Activated naive CD4-positive, alpha-beta T cell treated with anti-CD3 and anti-CD28 coated beads, Interleukin-2, amount 50 U/mL, for 72 hours (primary cell): ENCODE data around the gene ATP7B. TPM values are rescaled to one million over a fixed set of nuclear protein-coding genes. Genes with fewer than 3 reads are reported as not detected.
"Not testable (repeated sequence)": the region's sequence is repeated elsewhere in the genome, so short reads cannot be mapped to it uniquely, and the experiment has no call there.

ENCODE experiments used
- ATAC-seq, 2 donors: fragments of 150-1000 bp; cut with Tn5 transposase; 2 replicates each; pipeline ENCODE4 v1.10.0; 2021; ENCODE audit warnings: mild to moderate bottlenecking in 2 of 2, moderate library complexity in 2 of 2
- DNase-seq, 2 donors: peaks; one replicate each; pipeline ENCODE4 v3.0.0; 2021 to 2022; ENCODE audit warnings: low spot score in 2 of 2
- H3K27ac Mint-ChIP-seq, 2 donors: one replicate each; pipeline ENCODE4 v1.8.0; 2022; ENCODE audit warnings: mild to moderate bottlenecking in 2 of 2, mixed read lengths in 2 of 2
- H3K36me3 Mint-ChIP-seq, 2 donors: one replicate each; pipeline ENCODE4 v1.8.0; 2022; ENCODE audit warnings: mixed read lengths in 2 of 2
- H3K9me3 Mint-ChIP-seq, 2 donors: one replicate each; pipeline ENCODE4 v1.8.0; 2022; ENCODE audit warnings: mixed read lengths in 2 of 2
- total RNA-seq, 2 donors: library from RNA; stranded (reverse); gene quantifications; one replicate each; pipeline ENCODE4 v1.2.3, GENCODE V29; 2022

Gene ATP7B
- 1 to 10 TPM in 1 of 2 donors, under 1 TPM in 1; 0.96 to 1.1 TPM for total RNA-seq

DNA sequence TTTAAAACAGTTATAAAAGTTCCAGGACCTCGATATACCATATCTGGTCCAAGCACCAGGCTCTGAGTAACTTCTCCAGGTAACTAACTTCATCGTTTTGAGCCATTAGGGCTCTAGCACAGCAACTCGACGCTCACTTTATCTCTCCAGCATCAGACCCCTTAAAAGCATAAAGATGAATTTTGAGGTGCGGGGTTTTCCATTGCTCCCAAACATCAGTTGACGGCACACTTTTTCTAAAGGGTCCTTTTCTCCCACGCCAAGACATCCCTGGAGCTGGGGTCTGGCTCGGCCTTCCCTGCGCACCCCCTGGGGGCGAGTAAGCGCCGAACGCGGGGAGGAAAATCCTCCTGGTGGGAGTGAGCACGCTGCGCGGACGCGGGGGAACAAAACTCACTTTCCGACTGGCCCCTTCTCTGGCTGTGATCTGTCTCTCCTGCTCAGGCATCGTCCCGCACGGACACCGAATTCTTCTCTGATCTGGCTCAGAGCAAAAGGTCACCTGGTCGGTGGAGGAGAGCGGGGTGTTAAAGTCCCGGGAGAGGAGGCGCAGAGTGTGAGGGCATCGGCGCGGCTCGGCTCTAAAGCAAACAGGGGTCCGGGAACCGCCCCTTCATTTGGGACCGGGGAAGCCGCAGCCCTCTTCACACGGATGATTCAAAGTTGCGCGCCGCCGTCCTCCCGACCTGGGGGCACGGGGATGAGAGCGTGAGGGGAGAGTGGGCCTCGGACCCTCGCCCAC, at the start of gene ATP7B:
Gene ATP7B, minus strand, starts transcription at position 561 of the 742 bp plus-strand sequence. Its CDS starts 113 bp downstream, at position 448.
- peaks cover 6 to 14% of the 10 kb centered on the region in 2 donors for H3K36me3 Mint-ChIP-seq
- peaks cover 0 to 5% of the 10 kb centered on the region in 2 donors for H3K9me3 Mint-ChIP-seq
- ATAC-seq (peak in 1 of 2 donors; percentile 3), DNase-seq (peak in 1 of 2 donors; percentile 33)
- H3K27ac Mint-ChIP-seq, result peak within 1 kb of the TSS; percentile 91 to 93

DNA sequence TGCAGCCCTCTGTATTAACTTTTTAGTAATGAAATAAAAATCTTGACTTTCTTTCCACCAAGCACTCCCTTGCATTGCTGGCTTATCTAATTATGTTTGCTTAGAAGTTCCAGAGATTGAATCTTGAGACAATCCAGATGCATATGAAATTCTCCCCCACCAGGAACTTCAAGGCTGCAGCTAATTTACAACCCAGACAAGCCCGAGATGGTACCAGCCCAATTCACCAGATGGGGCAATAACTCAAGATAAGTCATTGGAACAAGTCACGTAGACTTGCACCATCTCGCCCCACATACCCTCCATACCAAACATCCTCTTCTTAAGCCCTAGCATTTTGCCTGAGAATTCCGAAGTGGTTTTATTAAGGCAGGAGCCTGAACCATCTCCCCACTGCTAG, 42.2 kb upstream of the ATP7B start:
- H3K36me3 Mint-ChIP-seq, result peaks cover 7 to 11% of the 10 kb centered on the region in 2 donors
- no peak for ATAC-seq
- peaks cover 8 to 12% of the 10 kb centered on the region in 2 donors for H3K9me3 Mint-ChIP-seq
- H3K27ac Mint-ChIP-seq, result no peak overlapping the region
- DNase-seq, result no peak

DNA sequence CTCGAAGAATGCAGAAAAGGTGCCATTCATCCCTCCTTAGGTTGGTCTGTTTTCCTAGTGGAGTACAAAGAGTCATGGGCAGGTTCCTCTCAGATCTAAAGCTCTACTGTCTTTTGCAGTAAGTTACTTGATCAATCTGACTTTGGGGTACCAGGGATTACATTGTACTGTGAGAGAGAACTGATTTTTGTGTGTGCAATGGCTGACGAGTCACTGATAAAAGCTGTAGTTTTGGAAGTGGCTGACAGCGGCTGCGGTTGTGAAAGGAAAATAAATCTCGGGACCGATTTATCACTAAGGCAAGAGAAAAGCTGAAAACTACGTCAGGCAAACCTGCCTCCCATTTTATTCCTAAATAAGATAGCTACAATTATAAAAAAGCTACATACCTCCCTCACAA, 40.1 kb upstream of the ATP7B start:
- peaks cover 7 to 11% of the 10 kb centered on the region in 2 donors for H3K36me3 Mint-ChIP-seq
- H3K9me3 Mint-ChIP-seq, result peaks cover 8 to 12% of the 10 kb centered on the region in 2 donors
- ATAC-seq (no peak), DNase-seq (no peak)
- H3K27ac Mint-ChIP-seq, result no peak overlapping the region

DNA sequence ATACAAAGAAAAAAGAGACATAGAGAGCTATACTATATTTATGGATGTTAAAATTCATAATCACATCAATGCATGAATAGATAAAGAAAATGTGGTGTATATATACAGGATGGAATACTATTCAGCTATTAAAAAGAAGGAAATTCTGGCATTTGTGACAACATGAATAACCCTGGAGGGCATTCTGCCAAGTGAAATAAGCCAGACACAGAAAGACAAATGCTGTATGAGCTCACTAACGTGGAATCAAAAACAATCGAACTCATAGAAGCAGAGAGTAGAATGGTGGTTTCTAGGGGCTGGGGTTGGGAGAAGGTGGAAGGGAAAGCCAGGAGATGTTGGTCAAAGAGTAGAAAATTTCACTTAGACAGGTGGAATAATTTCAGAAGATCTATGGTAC, 37.3 kb upstream of the ATP7B start:
- DNase-seq (no peak), ATAC-seq (no peak)
- peaks cover 7 to 8% of the 10 kb centered on the region in 2 donors for H3K9me3 Mint-ChIP-seq
- H3K36me3 Mint-ChIP-seq, result peaks cover 0 to 16% of the 10 kb centered on the region in 2 donors
- H3K27ac Mint-ChIP-seq, result no peak overlapping the region

DNA sequence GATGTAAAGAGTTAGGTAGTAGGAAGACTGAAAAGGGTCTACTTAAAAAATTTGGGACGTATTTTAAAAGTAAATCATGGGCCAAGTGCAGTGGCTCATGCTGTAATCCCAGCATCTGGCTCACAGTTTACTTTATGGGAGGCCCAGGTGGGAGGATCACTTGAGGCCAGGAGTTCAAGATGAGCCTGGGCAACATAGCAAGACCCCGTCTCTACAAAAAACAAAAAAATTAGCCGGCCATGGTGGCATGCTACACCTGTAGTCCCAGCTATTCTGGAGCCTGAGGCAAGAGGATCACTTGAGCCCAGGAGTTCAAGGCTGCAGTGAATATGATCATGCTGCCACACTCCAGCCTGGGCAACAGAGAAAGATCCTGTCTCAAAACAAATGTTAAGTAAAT, 36.2 kb upstream of the ATP7B start:
- ATAC-seq (no peak), DNase-seq (no peak)
- H3K27ac Mint-ChIP-seq, result no peak overlapping the region
- peaks cover 7 to 8% of the 10 kb centered on the region in 2 donors for H3K9me3 Mint-ChIP-seq
- peaks cover 0 to 14% of the 10 kb centered on the region in 2 donors for H3K36me3 Mint-ChIP-seq

DNA sequence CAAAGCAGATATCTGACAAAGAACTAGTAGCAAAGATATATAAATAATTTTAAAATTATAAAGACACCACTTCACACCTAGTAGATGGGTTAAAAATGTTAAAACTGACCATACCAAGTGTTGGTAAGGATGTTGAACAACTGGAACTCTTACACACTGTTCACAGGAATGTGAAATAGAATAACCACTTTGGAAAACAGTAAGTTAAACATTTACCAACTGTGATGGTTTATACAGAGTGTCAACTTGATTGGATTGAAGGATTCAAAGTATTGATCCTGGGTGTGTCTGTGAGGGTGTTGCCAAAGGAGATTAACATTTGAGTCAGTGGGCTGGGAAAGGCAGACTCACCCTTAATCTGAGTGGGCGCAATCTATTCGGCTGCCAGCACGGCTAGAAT, 32.4 kb upstream of the ATP7B start:
- no peak for DNase-seq
- no peak for ATAC-seq
- H3K36me3 Mint-ChIP-seq, result peaks cover 0 to 14% of the 10 kb centered on the region in 2 donors
- H3K9me3 Mint-ChIP-seq, result peaks cover 0 to 7% of the 10 kb centered on the region in 2 donors
- H3K27ac Mint-ChIP-seq, result no peak overlapping the region

DNA sequence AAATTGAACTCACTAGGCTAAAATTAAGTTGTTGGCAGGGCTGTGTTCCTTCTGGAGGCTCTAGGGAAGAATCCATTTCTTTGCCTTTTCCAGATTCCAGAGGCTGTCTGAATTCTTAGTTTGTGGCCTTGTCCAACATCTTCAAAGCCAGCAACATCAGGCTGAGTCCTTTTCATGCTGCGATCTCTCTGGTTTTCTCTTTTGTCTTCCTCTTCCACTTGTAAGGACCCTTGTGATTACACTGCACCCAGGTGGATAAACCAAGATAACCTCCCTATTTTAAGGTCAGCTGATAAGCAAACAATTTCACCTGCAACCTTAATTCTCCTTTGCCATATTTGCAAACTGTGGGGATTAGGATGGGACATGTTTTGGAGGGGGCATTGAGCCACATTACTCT, 24.8 kb upstream of the ATP7B start:
- Mint-ChIP-seq H3K36me3 (peaks cover 0 to 4% of the 10 kb centered on the region in 2 donors), H3K27ac (peak overlapping the region in 1 of 2 donors; percentile 26), H3K9me3 (peaks cover 0 to 3% of the 10 kb centered on the region in 2 donors)
- ATAC-seq (no peak), DNase-seq (no peak)

DNA sequence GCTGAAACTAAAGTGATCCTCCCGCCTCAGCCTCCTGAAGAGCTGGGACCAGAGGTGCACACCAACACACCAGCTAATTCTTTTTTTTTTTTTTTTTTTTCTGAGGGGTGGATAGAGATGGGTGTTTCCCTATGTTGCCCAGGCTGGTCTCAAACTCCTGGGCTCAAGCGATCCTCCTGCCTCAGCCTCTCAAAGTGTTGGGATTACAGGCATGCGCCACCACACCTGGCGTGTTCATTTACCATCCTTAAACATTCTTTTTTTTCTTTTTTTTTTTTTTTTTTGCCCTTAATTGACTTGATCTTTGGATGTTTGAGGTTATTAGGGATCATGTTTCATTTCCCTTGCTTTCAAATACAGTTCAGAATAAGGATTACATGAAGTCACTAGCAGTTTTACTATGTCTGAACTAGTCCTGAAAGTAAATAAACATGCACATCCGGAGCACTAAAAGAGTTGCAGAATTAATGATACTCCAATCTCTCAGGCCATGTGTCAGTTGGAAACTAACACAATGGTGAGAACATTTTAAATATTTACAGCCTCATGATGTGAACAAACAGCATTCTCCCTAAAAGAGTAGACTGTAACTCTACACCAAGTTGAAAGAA, 23.5 kb upstream of the ATP7B start:
- H3K36me3 Mint-ChIP-seq, result peaks cover 8 to 12% of the 10 kb centered on the region in 2 donors
- ATAC-seq (no peak), DNase-seq (no peak)
- H3K9me3 Mint-ChIP-seq, result peaks cover 7 to 8% of the 10 kb centered on the region in 2 donors
- H3K27ac Mint-ChIP-seq, result no peak overlapping the region

DNA sequence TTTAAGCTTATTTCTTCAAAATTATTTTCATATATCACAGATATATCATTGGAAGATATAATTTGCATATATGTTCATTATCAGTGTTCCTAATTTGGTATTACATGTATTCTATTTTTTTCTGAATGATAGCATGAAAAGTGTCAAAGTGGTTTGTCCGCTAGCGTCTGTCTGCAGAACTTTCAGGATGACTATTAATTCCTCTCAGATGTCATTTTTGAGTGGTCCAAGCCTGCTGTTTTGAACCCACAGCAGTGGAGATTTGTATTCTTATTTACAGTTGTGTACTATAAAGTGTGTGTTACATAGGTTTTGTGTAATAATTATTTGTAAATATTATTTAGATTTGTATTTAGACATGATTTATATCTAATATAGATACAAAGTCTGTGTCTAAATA, 21.8 kb upstream of the ATP7B start:
- DNase-seq (no peak), ATAC-seq (no peak)
- peaks cover 18 to 19% of the 10 kb centered on the region in 2 donors for H3K9me3 Mint-ChIP-seq
- H3K27ac Mint-ChIP-seq, result no peak overlapping the region
- peaks cover 25 to 28% of the 10 kb centered on the region in 2 donors for H3K36me3 Mint-ChIP-seq

DNA sequence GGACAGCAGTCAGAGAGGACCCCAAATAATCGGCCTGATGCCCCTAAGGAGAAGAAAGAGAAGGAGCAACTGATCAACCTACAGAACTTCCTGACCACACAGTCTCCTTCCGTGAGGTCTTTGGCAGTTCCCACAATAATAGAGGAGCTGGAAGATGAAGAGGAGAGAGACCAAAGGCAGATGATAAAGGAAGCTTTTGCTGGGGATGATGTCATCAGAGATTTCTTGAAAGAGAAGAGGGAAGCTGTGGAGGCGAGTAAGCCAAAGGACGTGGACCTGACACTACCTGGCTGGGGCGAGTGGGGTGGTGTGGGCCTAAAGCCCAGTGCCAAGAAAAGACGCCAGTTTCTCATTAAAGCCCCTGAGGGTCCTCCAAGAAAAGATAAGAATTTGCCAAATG, 19.2 kb upstream of the ATP7B start:
- Mint-ChIP-seq H3K36me3 (peaks cover 47 to 48% of the 10 kb centered on the region in 2 donors), H3K9me3 (peaks cover 32% of the 10 kb centered on the region in 2 donors)
- not testable (repeated sequence) for DNase-seq, H3K27ac Mint-ChIP-seq, ATAC-seq

DNA sequence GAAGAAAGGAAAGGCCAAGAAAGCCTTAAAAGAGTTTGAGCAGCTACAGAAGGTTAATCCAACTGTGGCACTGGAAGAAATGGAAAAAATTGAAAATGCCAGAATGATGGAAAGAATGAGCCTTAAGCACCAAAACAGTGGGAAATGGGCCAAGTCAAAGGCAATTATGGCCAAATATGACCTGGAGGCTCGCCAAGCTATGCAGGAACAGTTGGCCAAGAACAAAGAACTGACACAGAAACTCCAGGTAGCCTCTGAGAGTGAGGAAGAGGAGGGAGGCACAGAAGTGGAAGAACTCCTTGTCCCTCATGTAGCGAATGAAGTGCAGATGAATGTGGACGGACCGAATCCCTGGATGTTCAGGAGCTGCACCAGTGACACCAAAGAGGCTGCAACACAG, 18.3 kb upstream of the ATP7B start:
- Mint-ChIP-seq H3K36me3 (peaks cover 54 to 56% of the 10 kb centered on the region in 2 donors), H3K9me3 (peaks cover 32% of the 10 kb centered on the region in 2 donors), H3K27ac (peak overlapping the region in 1 of 2 donors; percentile 32)
- ATAC-seq (no peak), DNase-seq (no peak)

DNA sequence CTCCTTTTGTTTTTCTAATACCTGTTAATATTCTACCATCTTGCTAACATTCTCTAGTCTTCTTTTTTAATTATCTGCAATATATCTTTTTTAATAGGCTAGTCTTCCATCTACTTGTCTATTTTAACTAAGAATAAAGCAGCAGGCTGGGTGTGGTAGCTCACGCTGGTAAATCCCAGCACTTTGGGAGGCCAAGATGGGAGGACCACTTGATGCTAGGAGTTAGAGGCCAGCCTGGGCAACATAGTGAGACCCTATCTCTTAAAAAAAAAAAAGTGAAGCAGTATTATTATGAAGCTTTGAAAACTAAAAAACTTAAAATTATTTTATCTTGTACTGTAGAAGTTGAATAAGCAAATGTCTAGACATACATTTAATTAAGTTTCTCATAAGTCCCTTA, 16.6 kb upstream of the ATP7B start:
- Mint-ChIP-seq H3K36me3 (peaks cover 59 to 62% of the 10 kb centered on the region in 2 donors), H3K27ac (no peak overlapping the region), H3K9me3 (peaks cover 32% of the 10 kb centered on the region in 2 donors)
- ATAC-seq (no peak), DNase-seq (no peak)

DNA sequence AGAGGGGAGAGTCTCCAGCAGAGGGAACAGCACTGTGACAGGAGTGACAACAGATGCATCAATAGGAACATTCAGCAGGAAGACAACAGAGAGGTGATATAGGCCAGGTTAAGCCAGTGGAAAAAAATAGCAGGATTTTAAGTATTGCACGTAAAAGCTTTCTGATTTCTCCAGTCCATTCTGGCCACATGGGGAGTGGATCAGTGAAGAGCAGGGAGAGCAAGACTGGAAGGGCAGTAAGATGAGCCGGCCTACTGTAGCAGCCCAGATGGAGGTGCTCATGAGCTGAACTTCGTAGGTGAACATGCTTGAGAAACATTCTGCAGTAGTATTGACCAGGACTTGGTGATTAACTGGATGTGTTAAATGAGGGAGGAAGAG, 15.0 kb upstream of the ATP7B start:
- peaks cover 32% of the 10 kb centered on the region in 2 donors for H3K9me3 Mint-ChIP-seq
- peaks cover 59 to 66% of the 10 kb centered on the region in 2 donors for H3K36me3 Mint-ChIP-seq
- DNase-seq, result no peak
- peak overlapping the region in 1 of 2 donors; percentile 55 for H3K27ac Mint-ChIP-seq
- ATAC-seq, result no peak

DNA sequence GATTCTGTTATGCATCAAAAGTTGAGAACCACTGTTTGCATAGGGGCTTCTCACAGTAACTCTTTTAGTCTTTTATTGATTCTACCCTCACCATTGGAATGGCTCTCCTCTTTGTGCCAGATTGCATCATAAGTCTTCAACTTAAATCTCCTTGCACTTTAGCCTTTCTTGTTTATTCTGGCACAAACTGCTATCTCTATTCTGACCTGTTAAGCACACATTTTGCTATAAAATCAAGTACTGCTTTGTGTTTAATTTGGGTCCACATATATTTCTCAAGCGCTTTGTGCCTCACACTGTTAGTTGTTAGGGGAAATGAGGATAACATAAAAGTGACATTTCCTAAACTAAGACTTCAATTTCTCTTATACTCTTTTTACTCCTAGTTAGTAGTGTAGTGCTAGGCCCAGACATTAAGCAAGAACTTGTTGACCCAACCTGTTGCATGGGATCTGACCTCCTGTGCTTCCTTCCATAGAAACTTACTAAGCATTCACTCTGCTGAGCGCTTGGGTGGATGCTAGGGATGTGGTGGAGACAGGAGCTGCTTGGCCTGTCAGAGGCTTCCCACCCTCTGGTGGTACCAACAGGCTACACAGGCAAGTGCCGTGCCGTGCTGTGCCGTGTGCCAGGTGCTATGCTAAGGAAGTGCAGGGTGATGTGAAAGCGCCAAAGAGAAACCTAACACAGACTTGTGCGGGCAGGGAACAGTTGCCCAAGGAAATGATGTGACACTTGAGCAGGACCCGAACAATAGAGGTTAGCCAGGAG, 14.4 kb upstream of the ATP7B start:
- DNase-seq (no peak), ATAC-seq (no peak)
- H3K36me3 Mint-ChIP-seq, result peaks cover 56 to 72% of the 10 kb centered on the region in 2 donors
- peaks cover 32% of the 10 kb centered on the region in 2 donors for H3K9me3 Mint-ChIP-seq
- no peak overlapping the region for H3K27ac Mint-ChIP-seq

DNA sequence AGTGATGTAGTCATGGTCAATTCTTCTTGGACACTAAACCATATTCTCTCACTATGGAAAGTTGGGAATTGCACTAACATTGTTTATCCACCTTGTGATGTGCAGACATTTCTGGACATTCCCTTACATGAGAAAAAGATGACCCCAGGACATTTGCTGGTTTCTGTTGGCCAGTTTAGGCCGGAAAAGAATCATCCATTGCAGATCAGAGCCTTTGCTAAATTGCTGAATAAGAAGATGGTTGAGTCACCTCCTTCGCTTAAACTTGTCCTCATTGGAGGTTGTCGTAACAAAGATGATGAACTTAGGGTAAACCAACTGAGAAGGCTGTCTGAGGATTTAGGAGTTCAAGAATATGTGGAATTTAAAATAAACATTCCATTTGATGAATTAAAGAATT, 13.2 kb upstream of the ATP7B start, which contains the start of gene UTP14C:
Gene UTP14C, plus strand, starts transcription at position 211 of the 400 bp plus-strand sequence. CDS start 4,114 bp downstream, outside the sequence.
- ATAC-seq, result no peak

DNA sequence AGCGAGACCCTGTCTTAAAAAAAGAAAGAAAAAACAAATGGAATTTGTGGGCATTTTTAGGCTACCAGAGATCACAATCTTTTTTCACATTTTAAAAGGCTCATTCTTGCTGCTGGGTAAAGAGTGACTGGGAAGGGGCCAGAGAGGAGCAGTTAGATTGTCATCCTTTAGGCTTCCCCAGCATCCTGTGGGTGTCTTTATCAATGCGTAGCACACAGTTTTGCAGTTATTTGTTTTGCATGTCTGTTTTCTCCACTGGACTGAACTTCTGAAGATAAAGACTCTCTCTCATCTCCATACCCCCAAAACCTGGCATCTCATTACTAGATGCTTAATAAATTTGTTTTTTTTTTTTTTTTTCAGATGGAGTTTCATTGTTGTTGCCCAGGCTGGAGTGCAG, 11.1 kb upstream of the ATP7B start:
- ATAC-seq (no peak), DNase-seq (no peak)
- Mint-ChIP-seq H3K9me3 (peaks cover 13 to 14% of the 10 kb centered on the region in 2 donors), H3K36me3 (peaks cover 30 to 57% of the 10 kb centered on the region in 2 donors), H3K27ac (peak overlapping the region in 1 of 2 donors; percentile 57)

More for the DNA sequence above, 13.2 kb upstream of the ATP7B start, which contains the start of gene UTP14C:
- no peak for DNase-seq
- Mint-ChIP-seq H3K27ac (no peak within 1 kb of the TSS), H3K9me3 (peaks cover 21 to 22% of the 10 kb centered on the region in 2 donors), H3K36me3 (peaks cover 45 to 69% of the 10 kb centered on the region in 2 donors)

DNA sequence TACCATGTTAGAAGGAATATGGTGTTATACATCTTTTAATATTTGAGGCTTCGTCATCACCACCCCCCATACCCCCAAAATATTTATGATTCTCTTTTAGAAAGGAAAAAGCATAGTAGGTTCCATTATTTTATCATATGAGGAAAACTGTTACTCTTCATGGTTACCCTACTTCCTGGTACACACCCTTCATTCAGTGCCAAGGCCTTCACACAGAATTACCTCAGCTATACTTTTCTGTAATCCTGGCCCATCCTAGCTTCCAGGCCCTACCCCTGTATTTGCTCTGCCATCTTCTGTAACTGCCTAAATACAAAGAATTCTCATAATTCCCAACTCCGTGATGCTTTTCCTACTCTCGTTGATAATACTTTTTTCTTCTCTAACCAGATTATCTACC, 8.9 kb upstream of the ATP7B start:
- Mint-ChIP-seq H3K9me3 (peaks cover 0 to 5% of the 10 kb centered on the region in 2 donors), H3K27ac (no peak overlapping the region), H3K36me3 (peaks cover 9 to 47% of the 10 kb centered on the region in 2 donors)
- ATAC-seq (no peak), DNase-seq (no peak)
